Measurements from ENCODE around the gene MTMR11. TPM values are rescaled to one million over a fixed set of nuclear protein-coding genes. Genes with fewer than 3 reads are reported as not detected.

MTMR11 gene
- total RNA-seq, 1 experiment from 2014 or later: 3.9 TPM

GRCh38 chr1:149933208-149933607 is 3.5 kb downstream of the MTMR11 start:
- H3K4me1 Mint-ChIP-seq: peaks cover 36% of the 10 kb centered on the region in 2 experiments

More at GRCh38 chr1:149933208-149933607, 3.5 kb downstream of the MTMR11 start:
- no peak overlapping the region for H4K91ac ChIP-seq (ENCODE audit: insufficient read length, low read depth, low read length)
- H3K4me1 ChIP-seq (ENCODE audit: insufficient read depth, low read length): peaks cover 9% of the 10 kb centered on the region; the same call in 1 of the 2 replicates
- Mint-ChIP-seq H3K27ac (no peak overlapping the region; a peak in 1 of 7 replicates), H3K9me3 (no peaks in the 10 kb centered on the region), H3K36me3 (ENCODE audit: insufficient read depth in 1 of 3, low read depth in 3 of 3) (no peaks in the 10 kb centered on the region; a peak in 2 of 7 replicates), H3K4me3 (no peak overlapping the region), H3K27me3 (ENCODE audit: low read depth) (no peaks in the 10 kb centered on the region)
- H3K79me2 ChIP-seq (ENCODE audit: insufficient read depth, low read length): no peaks in the 10 kb centered on the region
- no peak for TF ChIP-seq CTCF (conservative IDR thresholded peaks at IDR 0.05)
- no peak overlapping the region for H2BK120ac ChIP-seq (ENCODE audit: low read depth, low read length, poor library complexity, severe bottlenecking)
- H4K5ac ChIP-seq (ENCODE audit: insufficient read length, low read depth, low read length): no peak overlapping the region
- H3K4ac ChIP-seq (ENCODE audit: low read depth, low read length): no peak overlapping the region
- no peak overlapping the region for H2AFZ ChIP-seq (ENCODE audit: low read length)
- H2BK12ac ChIP-seq (ENCODE audit: insufficient read length, low read depth, low read length): no peak overlapping the region
- DNase-seq: no peak
- no peak overlapping the region for H3K14ac ChIP-seq (ENCODE audit: insufficient read depth, low read length)
- no peaks in the 10 kb centered on the region for H4K20me1 ChIP-seq (ENCODE audit: control insufficient read depth, insufficient read depth, insufficient read length)
- no peak overlapping the region for H2AK5ac ChIP-seq (ENCODE audit: insufficient read length, low read length)
- H3K79me1 ChIP-seq (ENCODE audit: insufficient read depth, low read depth, low read length, poor library complexity, severe bottlenecking): no peaks in the 10 kb centered on the region
- no peak overlapping the region for H4K8ac ChIP-seq (replicated peaks; ENCODE audit: insufficient read length, low read depth, low read length)
- no peak overlapping the region for H3K23ac ChIP-seq (ENCODE audit: insufficient read length, low read depth, low read length)
- no peak overlapping the region for H2BK15ac ChIP-seq (ENCODE audit: low read depth, low read length)
- H3K9ac ChIP-seq (ENCODE audit: extremely low read depth, insufficient read length, low read length): no peak overlapping the region
- no peak overlapping the region for H3K4me2 ChIP-seq (ENCODE audit: insufficient read depth, insufficient read length, low read length)
- no peaks in the 10 kb centered on the region for H3K9me3 ChIP-seq (ENCODE audit: control insufficient read depth, low read depth, low read length)
- peaks cover 17% of the 10 kb centered on the region for H3K23me2 ChIP-seq (ENCODE audit: insufficient read length, low read depth, low read length, poor library complexity, severe bottlenecking)
- H3K27ac ChIP-seq (ENCODE audit: insufficient read length, low read depth, low read length): no peak overlapping the region
- no CpG with 5 or more reads among the region's 4 CpGs for WGBS (ENCODE audit: extremely low coverage, insufficient read length, low lambda C conversion rate)
- H3K56ac ChIP-seq (ENCODE audit: insufficient read length, low read depth, low read length): no peak overlapping the region
- no peak overlapping the region for H3K18ac ChIP-seq (ENCODE audit: insufficient read length, low read depth, low read length)
- no peak overlapping the region for H2BK5ac ChIP-seq (ENCODE audit: insufficient read length, low read length)
- H2BK20ac ChIP-seq (ENCODE audit: low read depth, low read length, poor library complexity, severe bottlenecking): no peak overlapping the region
- H3T11ph ChIP-seq (ENCODE audit: low read length): no peak overlapping the region
- no peaks in the 10 kb centered on the region for H3K27me3 ChIP-seq (ENCODE audit: insufficient read depth, low read length)

Data from H9 (cell line).